GM19025 (cell line): ENCODE data around the gene SDCBP2.

Source experiments
- ATAC-seq: cut with Tn5 transposase; IDR thresholded peaks from one replicate; pipeline ENCODE4 v1.9.1; 2021; ENCODE audit warnings: mild to moderate bottlenecking, low read depth, moderate library complexity; ENCODE audit not compliant: unreplicated experiment

SDCBP2 gene

GRCh38 chr20:1315804-1316203 is 13.1 kb downstream of the SDCBP2 start:
- no peak for ATAC-seq

- no peak for ATAC-seq
Measured at GRCh38 chr20:1313236-1313964, 15.5 kb downstream of the SDCBP2 start.

- no peak for ATAC-seq
Measured at GRCh38 chr20:1312904-1313235, 16.1 kb downstream of the SDCBP2 start.

GRCh38 chr20:1312308-1312707 is 16.6 kb downstream of the SDCBP2 start:
- no peak for ATAC-seq

- ATAC-seq: no peak
Measured at GRCh38 chr20:1310506-1311190, 18.3 kb downstream of the SDCBP2 start.

- no peak for ATAC-seq
Measured at GRCh38 chr20:1310071-1310470, 18.9 kb downstream of the SDCBP2 start.

- no peak for ATAC-seq
Measured at GRCh38 chr20:1309439-1309847, 19.5 kb downstream of the SDCBP2 start.

GRCh38 chr20:1308702-1309095 is 20.2 kb downstream of the SDCBP2 start:
- ATAC-seq: no peak

- no peak for ATAC-seq
Measured at GRCh38 chr20:1308067-1308701, 20.8 kb downstream of the SDCBP2 start.

GRCh38 chr20:1307571-1307971 is 21.4 kb downstream of the SDCBP2 start:
- ATAC-seq: no peak

- ATAC-seq: no peak
Measured at GRCh38 chr20:1307171-1307570, 21.8 kb downstream of the SDCBP2 start.

GRCh38 chr20:1306316-1307135 is 22.4 kb downstream of the SDCBP2 start:
- no peak for ATAC-seq

GRCh38 chr20:1305712-1306111 is 23.2 kb downstream of the SDCBP2 start:
- ATAC-seq: no peak

- no peak for ATAC-seq
Measured at GRCh38 chr20:1304710-1305515, 24.0 kb downstream of the SDCBP2 start.

- no peak for ATAC-seq
Measured at GRCh38 chr20:1302685-1303541, 26.0 kb downstream of the SDCBP2 start.

GRCh38 chr20:1301031-1301529 is 27.9 kb downstream of the SDCBP2 start:
- no peak for ATAC-seq

GRCh38 chr20:1300083-1300840 is 28.7 kb downstream of the SDCBP2 start:
- no peak for ATAC-seq

- no peak for ATAC-seq
Measured at GRCh38 chr20:1299522-1299921, 29.4 kb downstream of the SDCBP2 start.
